Tibial nerve (tissue), 4 donors: ENCODE data around the gene MOB3A. TPM values are rescaled to one million over a fixed set of nuclear protein-coding genes. Genes with fewer than 3 reads are reported as not detected.

Experiments used
- DNase-seq, 2 donors: peaks; one replicate each; pipeline ENCODE4 v3.0.0-alpha.2; 2019; ENCODE audit warnings: low spot score in 2 of 2
- H3K27ac ChIP-seq, 4 donors: fragments of 200-600 bp; sonication (generic) in 3 of 4; one replicate each; pipeline ENCODE4 v1.5.1; 2017 to 2019; ENCODE audit warnings: mild to moderate bottlenecking in 1 of 4
- H3K27me3 ChIP-seq, 2 donors: fragments of 200-600 bp; sonication (generic) in 1 of 2; one replicate each; pipeline versions ENCODE4 v1.5.1 to v1.6.0; 2017 to 2019
- H3K36me3 ChIP-seq, 3 donors: fragments of 200-600 bp; sonication (generic); one replicate each; pipeline ENCODE4 v1.5.1; 2018 to 2019
- H3K4me1 ChIP-seq, 4 donors: fragments of 200-600 bp; sonication (generic) in 3 of 4; one replicate each; pipeline ENCODE4 v1.5.1; 2017 to 2019
- H3K4me3 ChIP-seq, 4 donors: fragments of 200-600 bp; sonication (generic) in 3 of 4; one replicate each; pipeline ENCODE4 v1.5.1; 2017 to 2019; ENCODE audit warnings: mild to moderate bottlenecking in 1 of 4, moderate library complexity in 1 of 4
- H3K9me3 ChIP-seq, 4 donors: fragments of 200-600 bp; sonication (generic) in 3 of 4; one replicate each; pipeline ENCODE4 v1.5.1; 2017 to 2019
- EP300 ChIP-seq, 2 donors: sonication (generic); formaldehyde crosslinking; IDR thresholded peaks; one replicate each; pipeline ENCODE4 v1.6.1; 2017; ENCODE audit warnings: antibody characterized with exemption in 2 of 2, mild to moderate bottlenecking in 1 of 2
- POLR2A ChIP-seq, 2 donors: fragments of 450-650 bp; IDR thresholded peaks; one replicate each; pipeline ENCODE4 v1.6.1; 2017; ENCODE audit warnings: antibody characterized with exemption in 2 of 2, mild to moderate bottlenecking in 2 of 2, moderate library complexity in 2 of 2
- whole genome bisulfite sequencing, 2 donors: methylation state at CpG; one replicate each; pipeline ENCODE4 v1.1.5; 2018; 5-methylcytosine and 5-hydroxymethylcytosine counted together
- total RNA-seq, 4 donors: library from RNA; depleted of rRNA; stranded (reverse); fragments of >200 nt; gene quantifications; one replicate each; pipeline ENCODE4 v1.1.0, GENCODE V29; 2016
- TF ChIP-seq, protein P1 (sequence below), 5 experiments: fragments of 200-600 bp in 3 of 5; fragments of 450-650 bp in 2 of 5; sonication (generic) in 3 of 5; IDR thresholded peaks; one replicate each; pipeline ENCODE4 v1.5.1; 2016 to 2019; ENCODE audit warnings: antibody characterized with exemption in 5 of 5, mild to moderate bottlenecking in 3 of 5, moderate library complexity in 2 of 5

MOB3A gene
- total RNA-seq, 4 donors from 2014 or later, result 31.7 to 70.8 (median 35.2) TPM

DNA sequence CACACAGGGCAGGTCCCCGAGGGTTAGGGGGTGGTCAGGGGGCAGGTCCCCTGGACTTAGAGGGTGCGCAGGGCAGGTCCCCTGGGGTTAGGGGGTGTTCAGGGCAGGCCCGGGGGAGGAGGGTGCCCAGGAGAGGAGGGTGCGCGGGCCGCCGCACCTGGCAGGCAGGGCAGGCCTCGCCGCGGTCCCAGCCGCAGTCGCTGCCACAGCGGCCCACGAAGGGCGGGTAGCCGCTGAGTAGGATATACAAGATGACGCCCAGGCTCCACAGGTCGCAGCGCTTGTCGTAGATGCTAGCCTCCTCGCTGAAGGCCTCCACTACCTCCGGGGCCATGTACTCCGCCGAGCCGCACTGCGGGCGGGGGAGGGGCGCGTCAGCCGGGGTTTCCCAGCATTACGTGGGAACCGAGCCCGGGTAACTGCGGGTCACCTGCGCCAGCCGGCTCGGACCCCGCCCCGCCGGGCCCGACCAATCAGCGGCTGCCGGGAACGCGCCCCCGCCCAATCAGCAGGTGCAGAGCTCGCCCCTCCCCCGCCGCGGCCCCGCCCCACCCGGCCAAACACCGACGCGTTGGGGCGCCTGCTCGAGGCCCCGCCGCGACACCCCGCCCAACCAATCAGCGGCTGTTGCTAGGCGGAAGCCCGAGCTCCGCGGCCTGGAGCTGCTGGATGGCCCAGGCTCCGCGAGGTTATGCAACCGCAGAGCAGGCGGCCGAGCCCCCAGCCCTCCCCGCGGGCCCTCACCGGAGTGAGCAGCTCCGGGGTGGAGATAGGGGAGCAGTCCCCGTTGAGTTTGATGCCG is 54.2 kb downstream of the MOB3A start:
- Histone ChIP-seq H3K36me3 (peaks cover 0 to 82% (median 42%) of the 10 kb centered on the region in 3 donors), H3K4me1 (peaks cover 0 to 94% (median 67%) of the 10 kb centered on the region in 4 donors)

DNA sequence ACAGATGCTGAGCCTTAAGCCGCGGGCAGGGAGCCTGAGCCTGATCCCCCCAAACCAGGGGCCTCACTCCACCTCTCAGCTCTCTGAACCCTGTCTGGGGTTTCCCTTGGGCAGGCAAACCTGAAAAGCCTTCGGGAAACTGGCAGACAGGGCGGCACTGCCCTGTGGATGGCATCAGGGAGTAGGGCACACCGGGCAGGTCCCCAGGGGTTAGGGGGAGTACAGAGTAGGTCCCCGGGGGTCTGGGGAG is 54.8 kb downstream of the MOB3A start:
- Histone ChIP-seq H3K27me3 (no peaks in the 10 kb centered on the region), H3K36me3 (peaks cover 0 to 79% (median 40%) of the 10 kb centered on the region in 3 donors), H3K4me1 (peaks cover 0 to 88% (median 61%) of the 10 kb centered on the region in 4 donors), H3K4me3 (peak overlapping the region in 2 of 4 donors; percentile 15 to 36), H3K27ac (peak overlapping the region; percentile 86 to 99 (median 99)), H3K9me3 (no peaks in the 10 kb centered on the region)
- TF ChIP-seq EP300 (IDR thresholded peaks at IDR 0.05), result no peak
- TF ChIP-seq, protein P1, sequence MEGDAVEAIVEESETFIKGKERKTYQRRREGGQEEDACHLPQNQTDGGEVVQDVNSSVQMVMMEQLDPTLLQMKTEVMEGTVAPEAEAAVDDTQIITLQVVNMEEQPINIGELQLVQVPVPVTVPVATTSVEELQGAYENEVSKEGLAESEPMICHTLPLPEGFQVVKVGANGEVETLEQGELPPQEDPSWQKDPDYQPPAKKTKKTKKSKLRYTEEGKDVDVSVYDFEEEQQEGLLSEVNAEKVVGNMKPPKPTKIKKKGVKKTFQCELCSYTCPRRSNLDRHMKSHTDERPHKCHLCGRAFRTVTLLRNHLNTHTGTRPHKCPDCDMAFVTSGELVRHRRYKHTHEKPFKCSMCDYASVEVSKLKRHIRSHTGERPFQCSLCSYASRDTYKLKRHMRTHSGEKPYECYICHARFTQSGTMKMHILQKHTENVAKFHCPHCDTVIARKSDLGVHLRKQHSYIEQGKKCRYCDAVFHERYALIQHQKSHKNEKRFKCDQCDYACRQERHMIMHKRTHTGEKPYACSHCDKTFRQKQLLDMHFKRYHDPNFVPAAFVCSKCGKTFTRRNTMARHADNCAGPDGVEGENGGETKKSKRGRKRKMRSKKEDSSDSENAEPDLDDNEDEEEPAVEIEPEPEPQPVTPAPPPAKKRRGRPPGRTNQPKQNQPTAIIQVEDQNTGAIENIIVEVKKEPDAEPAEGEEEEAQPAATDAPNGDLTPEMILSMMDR (IDR thresholded peaks at IDR 0.05), result no peak
- no peak for TF ChIP-seq POLR2A (IDR thresholded peaks at IDR 0.05)
- DNase-seq, result no peak
- WGBS, 2 donors, result 67 to 71% methylated on average over 3 to 6 of the region's 6 CpGs

More for the DNA sequence above, 54.2 kb downstream of the MOB3A start:
- Histone ChIP-seq H3K27ac (peak overlapping the region; percentile 86 to 99 (median 99)), H3K4me3 (peak overlapping the region in 3 of 4 donors; percentile 31 to 39 (median 35)), H3K27me3 (no peaks in the 10 kb centered on the region), H3K9me3 (no peaks in the 10 kb centered on the region)
- TF ChIP-seq, protein P1 (IDR thresholded peaks at IDR 0.05), result no peak
- TF ChIP-seq EP300 (IDR thresholded peaks at IDR 0.05) (peak; percentile 75 to 91), POLR2A (IDR thresholded peaks at IDR 0.05) (peak in 1 of 2 donors; percentile 60)
- DNase-seq, result peak; percentile 92 to 96
- WGBS, 2 donors, result 32 to 38% methylated on average over 16 to 21 of the region's 77 CpGs

DNA sequence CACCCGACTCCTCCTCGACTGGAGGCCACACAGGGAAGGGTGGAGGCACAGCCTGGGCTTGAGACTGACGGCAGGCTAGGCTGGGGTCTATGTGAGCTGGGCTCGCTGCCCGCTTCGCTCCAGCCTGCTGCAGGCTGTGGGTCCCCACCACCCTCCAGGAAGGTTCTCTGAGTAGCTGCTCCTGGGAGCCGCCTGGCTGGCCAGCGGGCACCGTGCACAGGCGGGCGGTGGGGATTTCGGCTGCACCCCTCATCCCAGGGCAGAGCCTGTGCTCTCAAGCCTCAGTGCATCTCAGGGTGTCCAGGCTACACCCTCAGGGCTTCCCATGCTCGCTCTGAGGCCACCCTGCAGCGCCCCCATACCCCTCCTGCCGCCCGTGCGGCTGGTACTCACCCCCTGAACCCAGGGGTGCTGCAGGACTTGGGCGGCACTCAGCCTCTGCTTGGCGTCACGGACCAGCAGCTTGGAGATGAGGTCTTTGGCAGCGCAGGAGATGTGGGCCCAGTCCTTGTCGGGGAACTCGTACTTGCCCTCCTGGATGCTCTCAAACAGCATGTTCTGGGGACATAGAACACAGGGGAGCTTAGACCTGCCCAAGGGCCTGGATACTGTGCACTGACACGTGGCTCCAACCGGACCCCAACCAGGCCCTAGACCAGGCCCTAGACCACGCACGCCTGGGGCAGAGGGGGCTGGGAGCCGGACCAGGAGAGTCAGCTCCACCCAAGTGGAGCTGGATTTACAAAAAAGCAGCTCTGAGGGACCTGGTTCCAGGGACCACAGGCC is 55.3 kb downstream of the MOB3A start:
- TF ChIP-seq EP300 (IDR thresholded peaks at IDR 0.05), result no peak
- TF ChIP-seq, protein P1 (IDR thresholded peaks at IDR 0.05), result no peak
- TF ChIP-seq POLR2A (IDR thresholded peaks at IDR 0.05), result no peak
- Histone ChIP-seq H3K27ac (peak overlapping the region; percentile 86 to 99 (median 99)), H3K4me3 (no peak overlapping the region), H3K36me3 (peaks cover 0 to 74% (median 35%) of the 10 kb centered on the region in 3 donors), H3K9me3 (peaks cover 0 to 3% (median 1%) of the 10 kb centered on the region in 4 donors), H3K27me3 (no peaks in the 10 kb centered on the region), H3K4me1 (peaks cover 0 to 83% (median 56%) of the 10 kb centered on the region in 4 donors)
- DNase-seq, result no peak
- 56 to 81% methylated on average over 6 to 25 of the region's 28 CpGs for WGBS, 2 donors

DNA sequence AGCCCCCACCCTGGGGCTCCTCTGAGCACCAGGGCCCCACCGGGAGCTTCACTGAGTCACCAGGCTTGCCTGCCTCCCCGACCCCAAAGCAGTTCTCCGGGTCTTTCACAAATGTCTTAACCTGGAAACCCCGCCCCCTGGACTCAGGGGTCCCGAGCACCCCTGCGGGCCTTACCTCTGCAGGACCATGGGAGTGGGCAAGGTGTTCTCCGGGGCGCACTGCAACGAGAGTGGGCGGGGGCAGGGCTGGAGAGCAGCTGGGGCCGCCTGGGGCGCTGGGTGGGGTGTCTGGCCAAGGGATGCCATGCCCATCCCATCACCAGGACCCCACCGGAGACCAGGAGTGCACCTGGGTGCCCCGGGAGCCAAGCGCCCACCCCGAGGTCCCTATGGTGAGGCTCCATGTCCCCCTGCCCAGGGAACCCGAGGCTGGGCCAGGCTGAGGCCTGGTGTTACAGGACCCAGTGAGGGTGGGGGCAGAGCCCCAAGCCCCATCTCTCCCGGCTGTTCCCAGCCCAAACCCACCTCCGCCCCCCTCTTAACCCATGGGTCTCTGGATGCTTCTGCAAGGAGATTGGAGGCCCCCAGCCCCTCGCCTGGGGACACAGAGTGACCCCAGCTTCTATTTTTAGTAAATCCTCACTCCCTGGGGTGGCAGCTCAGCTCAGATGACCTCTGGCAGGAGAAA is 56.0 kb downstream of the MOB3A start:
- H3K27ac ChIP-seq, result peak overlapping the region; percentile 86 to 99 (median 99)
- H3K4me1 ChIP-seq, result peaks cover 0 to 77% (median 49%) of the 10 kb centered on the region in 4 donors
- peaks cover 0 to 10% (median 3%) of the 10 kb centered on the region in 4 donors for H3K9me3 ChIP-seq
- H3K36me3 ChIP-seq, result peaks cover 0 to 66% (median 33%) of the 10 kb centered on the region in 3 donors
- DNase-seq, result no peak
- H3K27me3 ChIP-seq, result no peaks in the 10 kb centered on the region
- WGBS, 2 donors, result 70 to 75% methylated on average over 4 to 12 of the region's 20 CpGs
- TF ChIP-seq EP300 (IDR thresholded peaks at IDR 0.05) (no peak), POLR2A (IDR thresholded peaks at IDR 0.05) (no peak)
- TF ChIP-seq, protein P1 (IDR thresholded peaks at IDR 0.05), result no peak
- H3K4me3 ChIP-seq, result no peak overlapping the region
